DMS53 treated with DMSO at 0.1 percent for 48 hours (cell line): ENCODE data around the gene RCOR1.
"Not testable (repeated sequence)": the region's sequence is repeated elsewhere in the genome, so short reads cannot be mapped to it uniquely, and the experiment has no call there.

Experiments
- DNase-seq: peaks from one replicate; lab custom pipeline; 2025; ENCODE audit not compliant: unreplicated experiment; lab: John Stamatoyannopoulos, UW

Gene RCOR1

DNA sequence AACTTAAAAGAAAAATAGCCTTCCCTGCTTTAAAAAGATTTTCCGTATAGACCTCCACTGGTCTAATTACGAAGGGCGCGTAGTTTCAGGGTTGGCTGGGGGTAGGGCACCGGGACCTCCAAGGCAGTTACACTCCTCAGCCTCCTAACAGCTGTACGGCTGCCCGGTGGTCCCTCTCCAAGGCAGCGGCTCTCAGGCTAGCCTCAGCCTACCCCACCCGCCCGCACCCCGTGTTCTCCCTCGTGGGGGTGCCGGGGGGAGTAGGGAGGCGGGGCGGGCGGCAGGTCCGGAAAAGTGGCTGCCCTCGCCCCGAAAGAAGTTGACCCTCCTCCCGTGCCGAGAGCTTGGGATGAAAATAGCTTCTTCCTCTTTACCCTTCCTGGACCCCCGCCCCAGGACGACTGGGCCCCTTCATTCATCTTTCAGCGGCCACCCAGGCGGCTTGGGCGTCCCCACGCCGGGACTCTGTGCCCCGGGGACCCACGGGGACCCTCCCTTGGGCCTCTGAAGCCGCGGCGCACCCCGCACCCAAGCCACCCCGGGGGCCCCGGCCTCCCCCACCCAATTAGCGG is 991 bp upstream of the RCOR1 start:
- no peak for DNase-seq

DNA sequence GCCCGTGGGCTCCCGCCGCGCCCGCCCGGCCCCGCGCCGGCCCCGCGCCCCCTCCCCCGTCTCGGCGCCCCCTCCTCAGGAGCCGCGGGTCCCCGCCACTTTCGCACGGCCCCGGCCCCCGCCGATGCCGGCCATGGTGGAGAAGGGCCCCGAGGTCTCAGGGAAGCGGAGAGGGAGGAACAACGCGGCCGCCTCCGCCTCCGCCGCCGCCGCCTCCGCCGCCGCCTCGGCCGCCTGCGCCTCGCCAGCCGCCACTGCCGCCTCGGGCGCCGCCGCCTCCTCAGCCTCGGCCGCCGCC is 263 bp downstream of the RCOR1 start:
- no peak for DNase-seq

DNA sequence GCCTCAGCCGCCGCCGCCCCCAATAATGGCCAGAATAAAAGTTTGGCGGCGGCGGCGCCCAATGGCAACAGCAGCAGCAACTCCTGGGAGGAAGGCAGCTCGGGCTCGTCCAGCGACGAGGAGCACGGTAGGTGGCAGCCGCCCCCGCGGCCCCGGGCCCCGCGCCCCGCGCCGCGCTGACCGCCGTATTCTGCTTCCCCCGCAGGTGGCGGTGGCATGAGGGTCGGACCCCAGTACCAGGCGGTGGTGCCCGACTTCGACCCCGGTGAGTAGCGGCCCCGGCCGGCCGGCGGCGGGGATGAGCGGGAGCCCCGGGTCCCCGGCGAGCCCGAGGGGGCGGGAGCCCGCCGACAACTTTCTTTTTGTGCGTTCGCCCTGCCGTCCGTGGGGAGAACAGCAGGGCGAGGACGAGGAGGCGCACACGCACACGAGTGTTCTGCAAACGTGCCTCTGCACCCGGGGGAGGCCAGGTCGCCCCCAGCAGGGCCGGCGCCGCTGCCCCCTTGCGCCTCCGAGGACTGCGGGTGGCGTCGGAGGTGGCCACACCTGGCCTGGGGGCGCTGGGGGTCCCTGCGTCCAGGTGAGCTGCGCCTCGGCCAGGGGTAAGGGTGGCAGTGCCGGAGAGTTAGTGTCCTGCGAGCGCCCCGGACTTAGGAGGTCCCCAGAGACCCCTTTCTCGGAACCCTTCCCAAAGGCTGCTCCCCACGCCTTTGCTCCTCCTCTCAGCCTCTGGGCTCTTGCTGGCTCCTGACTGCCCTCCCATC is 794 bp downstream of the RCOR1 start:
- no peak for DNase-seq

DNA sequence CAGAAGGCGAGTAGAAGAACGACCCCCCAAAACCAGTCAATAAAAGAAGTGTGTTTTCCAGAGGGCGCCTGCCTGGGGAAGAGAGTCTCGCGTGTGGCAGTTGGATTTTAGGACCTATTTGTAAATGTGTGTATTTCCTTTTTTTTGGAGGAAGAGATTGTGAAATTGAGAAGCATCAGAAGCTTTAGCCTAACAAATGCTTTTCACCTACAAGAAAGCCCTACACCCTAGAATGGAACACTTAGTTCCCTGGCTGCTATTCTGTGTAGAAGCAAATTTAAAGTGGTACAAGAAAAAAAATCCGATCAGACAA is 1.3 kb downstream of the RCOR1 start:
- no peak for DNase-seq

DNA sequence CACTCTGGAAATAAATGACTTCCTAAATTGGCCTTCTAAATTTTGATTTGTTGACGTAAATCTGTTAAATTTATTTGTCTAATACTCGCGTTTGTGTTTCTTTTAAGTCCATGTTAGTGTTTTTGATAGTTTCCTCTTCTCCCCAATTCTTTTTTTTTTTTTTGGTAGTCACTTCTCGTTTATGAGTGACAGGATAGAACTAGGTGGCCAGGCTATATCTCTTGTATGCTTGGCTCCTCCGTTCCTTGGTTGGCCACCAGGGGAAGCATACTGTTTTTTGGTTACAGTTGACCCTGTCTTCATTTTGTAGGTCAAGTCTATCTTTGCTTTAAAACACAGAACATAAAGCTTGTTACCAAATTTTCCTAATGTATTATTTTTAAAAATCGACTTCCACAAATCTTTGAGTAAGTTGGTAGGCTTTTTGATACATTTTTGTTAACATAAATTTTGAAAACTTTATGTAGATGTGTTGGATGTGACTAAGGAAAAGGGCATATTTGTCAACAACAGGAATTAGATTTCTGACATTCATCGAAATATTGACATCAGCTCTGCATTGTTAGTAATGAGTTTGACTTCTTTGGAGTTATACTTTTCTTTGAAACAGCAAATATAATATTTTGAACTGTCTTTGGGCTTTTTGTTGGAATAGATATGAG is 2.2 kb downstream of the RCOR1 start:
- DNase-seq: peak; percentile 54

DNA sequence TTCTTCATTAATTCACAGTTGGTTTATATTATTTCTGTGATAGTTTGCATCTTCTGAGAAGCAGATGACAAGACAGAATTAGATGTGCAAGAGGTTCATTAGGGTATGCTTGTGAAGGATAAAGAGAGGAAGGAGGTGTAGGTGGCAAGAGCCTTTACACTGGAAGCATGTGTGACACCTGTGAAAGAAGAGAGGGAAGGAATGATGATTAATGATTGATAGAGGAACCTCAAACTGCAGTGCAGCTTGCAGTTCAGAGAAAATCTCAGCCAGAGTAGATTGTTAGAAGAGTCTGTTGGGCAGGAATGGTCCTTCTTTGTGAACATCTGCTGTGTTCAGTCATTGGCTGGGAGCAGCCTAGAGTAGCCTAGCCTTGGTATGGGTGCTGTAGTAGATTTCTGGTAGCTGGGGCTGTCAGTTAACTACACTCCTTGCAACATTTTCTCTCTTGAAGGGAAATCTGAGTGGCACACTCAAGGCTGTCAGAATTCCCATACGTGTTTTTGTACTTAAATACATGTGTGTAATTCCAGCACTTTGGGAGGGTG is 9.0 kb downstream of the RCOR1 start:
- DNase-seq: no peak

DNA sequence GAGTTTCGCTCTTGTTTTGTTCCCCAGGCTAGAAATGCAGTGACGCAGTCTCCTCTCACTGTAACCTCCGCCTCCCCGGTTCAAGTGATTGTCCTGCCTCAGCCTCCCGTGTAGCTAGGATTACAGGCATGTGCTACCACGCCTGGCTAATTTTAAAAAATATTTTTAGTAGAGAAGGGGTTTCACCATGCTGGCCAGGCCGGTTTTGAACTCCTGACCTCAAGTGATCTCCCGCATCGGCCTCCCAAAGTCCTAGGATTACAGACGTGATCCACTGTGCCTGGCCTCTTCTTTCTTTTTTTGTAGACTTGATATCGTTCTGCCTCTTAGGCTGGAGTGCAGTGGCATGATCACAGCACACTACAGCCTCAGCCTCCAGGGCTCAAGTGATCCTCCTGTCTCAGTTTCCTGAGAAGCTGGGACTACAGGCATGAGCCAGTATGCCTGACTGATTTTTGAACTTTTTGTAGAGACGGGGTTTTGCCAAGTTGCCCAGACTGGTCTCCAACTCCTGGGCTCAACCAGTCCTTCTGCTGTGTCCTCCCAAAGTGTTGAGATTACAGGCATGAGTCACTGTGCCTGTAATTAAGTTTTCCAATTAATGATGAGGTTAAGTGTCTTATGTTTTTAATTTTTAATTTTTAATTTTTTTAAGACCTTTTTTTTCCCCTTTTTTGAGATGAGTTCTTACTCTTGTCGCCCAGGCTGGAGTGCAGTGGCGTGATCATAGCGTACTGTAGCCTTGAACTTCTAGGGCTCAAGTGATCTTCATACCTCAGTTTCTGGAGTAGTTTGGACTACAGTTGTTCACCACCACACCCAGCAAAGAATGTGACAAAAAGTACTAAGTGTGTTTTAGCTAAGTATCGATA is 10.2 kb downstream of the RCOR1 start:
- DNase-seq: no peak

DNA sequence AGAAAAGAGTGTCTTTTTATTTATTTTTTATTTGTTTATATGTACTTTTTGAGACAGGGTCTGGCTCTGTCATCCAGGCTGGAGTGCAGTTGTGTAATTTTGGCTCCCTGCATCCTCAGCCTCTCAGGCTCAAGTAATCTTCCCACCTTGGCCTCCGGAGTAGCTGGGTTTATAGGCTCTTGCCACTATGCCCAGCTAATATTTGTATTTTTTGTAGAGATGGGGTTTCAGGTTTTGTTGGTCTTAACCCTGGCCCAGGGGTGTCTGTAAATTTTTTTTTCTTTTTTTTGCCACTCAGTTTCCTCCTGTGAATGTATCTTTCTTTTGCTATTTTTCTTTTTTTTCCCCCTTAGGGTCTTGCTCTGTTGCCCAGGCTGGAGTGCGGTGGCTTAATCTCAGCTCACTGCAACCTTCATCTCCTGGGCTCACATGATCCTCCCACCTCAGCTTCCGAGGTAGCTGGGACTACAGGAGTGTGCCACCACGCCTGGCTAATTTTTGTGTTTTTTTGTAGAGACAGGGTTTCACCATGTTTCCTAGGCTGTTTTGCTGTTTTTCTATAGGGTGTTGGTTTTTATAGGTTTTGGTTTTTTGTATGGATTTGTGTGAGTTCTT is 11.0 kb downstream of the RCOR1 start:
- no peak for DNase-seq

DNA sequence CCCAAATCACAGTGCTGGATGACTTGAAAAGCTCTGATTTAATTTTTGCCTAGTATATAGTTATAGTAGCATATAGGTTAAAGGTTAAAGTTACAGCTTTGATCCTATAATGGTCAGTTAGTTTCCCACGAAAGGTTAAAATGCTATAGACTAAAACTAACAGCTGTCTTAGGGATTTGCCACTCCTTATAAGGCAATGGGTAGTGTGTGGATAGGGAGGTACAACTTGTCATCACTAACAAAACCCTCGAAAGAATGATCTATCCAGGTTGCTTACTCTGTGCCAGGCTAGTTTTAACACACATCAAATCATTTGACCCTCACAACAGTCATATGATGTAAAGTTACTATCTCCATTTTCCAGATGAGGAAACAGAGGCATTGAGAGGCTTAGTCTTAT is 11.7 kb downstream of the RCOR1 start:
- no peak for DNase-seq

DNA sequence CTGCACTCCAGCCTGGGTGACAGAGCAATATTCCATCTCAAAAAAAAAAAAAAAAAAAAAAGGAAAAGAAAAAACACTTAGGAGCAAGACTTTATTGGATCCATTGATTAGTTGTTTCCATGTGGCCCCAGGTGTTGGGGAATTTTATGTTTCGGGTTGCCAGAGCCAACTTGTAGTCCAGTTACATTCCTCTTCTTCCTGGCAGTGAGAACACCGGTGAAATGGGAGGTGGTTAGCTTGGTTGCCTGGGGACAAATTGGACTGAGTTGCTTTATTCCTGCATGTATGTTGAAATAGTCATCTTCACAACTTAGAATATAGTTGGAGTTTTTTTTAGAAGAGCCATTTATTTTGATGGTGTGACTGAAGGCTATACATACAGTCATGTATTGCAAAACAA is 12.6 kb downstream of the RCOR1 start:
- no peak for DNase-seq

DNA sequence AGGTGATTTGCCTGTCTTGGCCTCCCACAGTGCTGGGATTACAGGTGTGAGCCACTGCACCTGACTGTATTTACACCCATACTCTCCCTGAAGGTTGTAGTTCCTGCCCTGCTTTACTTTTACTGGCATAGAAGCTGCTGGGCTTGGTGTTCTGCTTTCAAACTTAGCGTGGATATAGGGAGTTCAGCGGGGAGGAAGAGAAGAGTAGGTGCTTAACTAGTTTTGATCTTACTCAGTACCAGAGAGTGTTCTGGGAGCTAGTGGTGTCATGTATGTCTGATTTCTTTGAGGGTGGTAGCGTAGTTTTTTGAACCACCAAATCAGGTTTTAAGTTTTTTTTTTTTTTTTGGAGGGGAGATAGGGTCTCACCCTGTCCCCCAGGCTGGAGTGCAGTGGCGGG is 13.8 kb downstream of the RCOR1 start:
- DNase-seq: no peak

DNA sequence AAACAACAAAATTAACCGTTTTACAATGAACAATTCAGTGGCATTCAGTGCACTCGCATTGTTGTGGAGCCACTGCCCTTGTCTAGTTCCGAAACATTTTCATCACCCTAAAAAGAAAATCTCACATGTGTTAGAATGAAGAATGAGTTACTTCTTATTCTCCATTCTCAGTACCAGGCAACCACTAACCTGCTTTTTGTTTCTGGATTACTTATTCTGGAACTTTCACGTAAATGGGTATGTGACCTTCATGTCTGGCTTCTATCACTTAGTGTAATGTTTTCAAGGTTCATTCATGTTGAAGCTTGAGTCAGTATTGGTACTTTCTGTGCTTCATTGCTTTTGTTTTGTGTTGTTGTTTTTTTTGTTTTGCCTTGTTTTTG is 15.6 kb downstream of the RCOR1 start:
- no peak for DNase-seq

DNA sequence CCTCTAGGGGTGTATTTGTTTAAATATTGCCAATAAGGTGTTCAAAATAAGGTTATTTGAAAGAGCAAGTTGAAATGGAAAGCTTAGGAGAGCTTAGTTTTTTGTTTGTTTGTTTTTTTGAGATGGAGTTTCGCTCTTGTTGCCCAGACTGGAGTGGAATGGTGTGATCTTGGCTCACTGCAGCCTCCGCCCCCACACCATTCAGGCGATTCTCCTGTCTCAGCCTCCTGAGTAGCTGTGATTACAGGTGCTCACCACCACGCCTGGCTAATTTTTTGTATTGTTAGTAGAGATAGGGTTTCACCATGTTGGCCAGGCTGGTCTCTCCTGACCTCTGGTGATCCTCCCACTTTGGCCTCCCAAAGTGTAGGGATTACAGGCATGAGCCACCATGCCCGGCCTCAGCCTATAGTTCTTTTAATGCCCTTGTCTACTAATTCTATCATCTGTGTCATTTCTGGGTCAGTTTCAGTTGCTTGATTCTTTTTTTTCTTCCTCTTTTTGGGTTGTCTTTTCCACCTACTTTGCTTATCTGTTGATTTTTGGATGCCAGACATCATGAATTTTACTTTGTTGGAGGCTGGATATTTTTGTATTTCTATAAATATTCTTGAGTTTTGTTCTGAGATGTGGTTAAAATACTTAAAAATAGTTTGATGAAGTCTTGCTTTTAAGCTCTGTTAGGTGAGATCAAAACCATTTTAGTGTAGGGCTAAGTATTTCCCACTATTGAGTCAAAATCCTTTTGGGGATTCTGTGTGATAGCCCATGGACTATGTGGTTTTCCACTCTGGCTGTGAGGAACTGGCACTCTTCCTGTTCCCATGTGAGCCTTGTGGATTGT is 18.7 kb downstream of the RCOR1 start:
- DNase-seq: no peak

DNA sequence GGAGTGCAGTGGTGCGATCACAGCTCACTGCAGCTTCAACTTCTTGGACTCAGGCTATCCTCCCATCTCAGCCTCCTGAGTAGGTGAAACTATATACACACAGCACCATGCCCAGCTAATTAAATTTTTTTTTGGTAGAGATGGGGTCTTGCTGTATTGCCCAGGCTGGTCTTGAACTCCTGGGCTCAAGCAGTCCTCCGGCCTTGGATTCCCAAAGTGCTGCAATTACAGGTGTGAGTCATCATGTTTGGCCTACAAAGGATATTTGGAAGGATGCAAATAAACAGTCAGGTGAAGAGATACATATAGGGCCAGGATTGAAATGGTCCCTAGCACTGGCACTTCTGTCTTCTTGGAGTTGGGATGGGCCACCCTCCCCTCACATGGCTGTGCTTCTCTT is 23.9 kb downstream of the RCOR1 start:
- no peak for DNase-seq

DNA sequence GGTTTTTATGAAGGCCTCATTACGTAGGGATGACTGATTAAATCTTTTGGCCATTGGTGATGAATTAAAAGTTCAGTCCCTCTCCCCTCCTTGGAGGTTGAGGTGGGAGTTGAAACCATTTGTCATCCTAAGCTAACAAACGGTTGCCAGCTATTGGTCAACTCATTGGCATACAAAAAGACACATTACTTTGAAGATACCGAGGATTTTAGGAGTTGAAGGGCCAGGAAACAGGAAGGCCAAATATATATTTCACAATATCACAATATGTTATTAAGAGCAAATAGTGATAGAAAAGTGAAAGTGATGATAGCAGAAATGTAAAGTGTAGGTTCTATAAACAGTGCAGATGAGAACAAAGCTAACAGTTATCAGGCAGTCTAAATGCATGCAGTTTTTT is 24.4 kb downstream of the RCOR1 start:
- no peak for DNase-seq

DNA sequence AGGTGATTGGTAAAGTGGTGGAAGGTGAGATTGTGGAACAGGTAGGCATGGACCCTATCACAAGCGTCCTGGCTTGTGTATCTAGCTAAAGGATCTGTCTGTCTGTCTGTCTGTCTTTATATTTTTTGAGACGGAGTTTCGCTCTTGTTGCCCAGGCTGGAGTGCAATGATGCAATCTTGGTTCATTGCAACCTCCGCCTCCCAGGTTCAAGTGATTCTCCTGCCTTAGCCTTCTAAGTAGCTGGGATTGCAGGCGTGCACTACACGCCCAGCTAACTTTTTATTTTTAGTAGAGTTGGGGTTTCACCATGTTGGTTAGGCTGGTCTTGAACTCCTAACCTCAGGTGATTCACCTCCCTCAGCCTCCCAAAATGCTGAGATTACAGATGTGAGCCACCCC is 26.6 kb downstream of the RCOR1 start:
- DNase-seq: not testable (repeated sequence)

DNA sequence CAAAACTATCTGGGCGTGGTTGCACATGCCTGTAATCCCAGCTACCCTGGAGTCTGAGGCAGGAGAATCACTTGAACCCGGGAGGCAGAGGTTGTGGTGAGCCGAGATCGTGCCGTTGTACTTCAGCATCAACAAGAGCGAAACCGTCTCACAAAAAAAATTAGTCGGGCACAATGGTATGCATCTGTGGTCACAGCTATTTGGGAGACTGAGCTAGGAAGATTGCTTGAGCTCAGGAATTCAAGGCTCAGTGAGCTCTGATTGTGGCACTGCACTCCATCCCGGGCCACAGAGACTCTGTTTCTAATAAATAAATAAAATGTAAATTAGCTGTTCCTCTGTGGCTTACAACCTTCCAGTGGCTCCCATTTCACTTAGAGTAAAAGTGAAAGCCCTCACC is 28.0 kb downstream of the RCOR1 start:
- DNase-seq: no peak

DNA sequence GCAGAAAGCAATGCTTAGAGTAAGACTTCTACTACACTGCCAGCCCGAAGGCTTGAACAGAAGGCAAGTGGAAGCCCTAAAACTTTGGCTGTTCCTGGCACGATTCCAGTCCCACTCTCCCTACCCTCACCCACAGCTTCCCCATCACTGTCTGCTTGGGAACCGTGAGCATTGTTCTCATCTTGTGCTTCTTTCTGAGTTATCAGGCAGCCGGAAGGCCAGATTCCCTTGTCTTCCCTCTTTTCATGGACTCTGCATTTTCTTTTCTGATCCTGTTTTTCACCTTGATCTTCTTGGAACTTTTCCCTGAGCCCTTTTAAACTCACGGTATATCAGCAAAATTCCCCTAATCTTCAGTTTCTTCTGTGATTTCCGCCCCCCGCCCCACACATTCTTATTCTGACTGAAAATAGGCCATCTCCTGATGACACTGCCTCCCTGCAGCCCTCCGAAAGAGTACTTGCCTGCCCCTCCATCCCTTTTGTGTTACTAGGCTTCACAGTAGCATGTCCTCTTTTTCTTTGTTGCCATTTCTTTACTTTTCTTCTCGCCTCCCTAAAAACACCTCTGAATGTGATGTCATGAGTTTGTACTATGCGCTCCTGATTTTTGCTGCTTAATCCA is 29.9 kb downstream of the RCOR1 start:
- DNase-seq: no peak

DNA sequence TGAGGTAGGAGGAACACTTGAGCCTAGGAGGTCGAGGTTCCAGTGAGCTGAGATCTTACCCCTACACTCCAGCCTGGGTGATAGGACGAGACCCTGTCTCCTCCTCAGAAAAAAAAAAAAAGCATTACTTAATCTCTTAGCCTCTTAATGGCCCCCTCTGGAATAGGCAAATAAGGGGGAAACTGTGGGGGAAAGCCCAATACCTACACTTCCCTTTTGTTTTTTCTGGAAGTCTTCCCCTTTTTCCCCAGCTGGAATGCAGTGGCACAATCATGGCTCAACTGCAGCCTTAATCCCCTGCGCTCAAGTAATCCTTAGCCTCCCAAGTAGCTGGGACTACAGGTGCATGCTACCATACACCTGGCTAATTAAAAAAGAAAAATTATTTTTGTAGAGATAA is 32.2 kb downstream of the RCOR1 start:
- no peak for DNase-seq
